MM.1S (cell line): Measurements from ENCODE around the gene CTNNA1.

Experiments used
- CTCF ChIP-seq: fragments of 300-600 bp; sonication (generic); IDR thresholded peaks from 2 replicates; pipeline ENCODE4 v1.5.1; 2016; ENCODE audit warnings: antibody characterized with exemption, low read length, mixed read lengths
- EZH2 ChIP-seq: fragments of 300-600 bp; sonication (generic); optimal IDR thresholded peaks from 2 replicates; pipeline ENCODE3; 2017; ENCODE audit warnings: low read depth, mild to moderate bottlenecking, antibody characterized with exemption, low read length, mixed read lengths

DNA sequence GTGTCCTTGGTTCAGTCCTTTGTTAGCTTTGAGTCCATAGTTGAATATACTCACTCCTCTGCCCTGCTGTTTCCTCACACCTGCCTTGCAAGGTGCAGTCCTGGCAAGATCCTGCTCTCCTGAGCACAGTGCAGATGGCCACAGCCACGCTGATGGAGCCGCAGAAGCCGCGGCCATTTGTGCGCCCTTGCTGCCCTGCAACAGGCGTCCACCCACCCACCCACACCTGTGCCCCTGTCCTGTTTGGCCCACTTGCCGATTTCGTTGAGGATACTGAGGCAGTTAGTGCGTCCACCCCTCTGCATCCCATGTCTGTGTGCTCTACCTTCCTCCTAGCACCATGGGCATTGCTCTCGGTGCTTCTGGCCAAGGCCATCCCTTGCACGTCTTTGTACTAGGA lies 173.0 kb downstream of the CTNNA1 start:
- TF ChIP-seq CTCF = no peak
- TF ChIP-seq EZH2 = no peak
